HG03354 (cell line): ENCODE data around the gene OR5C1.

Source experiments
- ATAC-seq: cut with Tn5 transposase; IDR thresholded peaks from one replicate; pipeline ENCODE4 v1.9.1; 2021; ENCODE audit warnings: mild to moderate bottlenecking; ENCODE audit not compliant: unreplicated experiment, poor library complexity, severe bottlenecking

Gene OR5C1

DNA sequence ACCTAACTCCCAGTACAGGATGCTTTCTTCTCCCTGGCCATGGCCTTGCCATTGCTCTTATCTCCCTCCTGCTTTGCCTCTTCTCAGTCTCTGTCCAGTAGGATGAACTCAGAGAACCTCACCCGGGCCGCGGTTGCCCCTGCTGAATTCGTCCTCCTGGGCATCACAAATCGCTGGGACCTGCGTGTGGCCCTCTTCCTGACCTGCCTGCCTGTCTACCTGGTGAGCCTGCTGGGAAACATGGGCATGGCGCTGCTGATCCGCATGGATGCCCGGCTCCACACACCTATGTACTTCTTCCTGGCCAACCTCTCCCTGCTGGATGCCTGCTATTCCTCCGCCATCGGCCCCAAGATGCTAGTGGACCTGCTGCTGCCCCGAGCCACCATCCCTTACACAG, at the start of gene OR5C1:
Gene OR5C1, plus strand, starts transcription at position 103 of the 400 bp plus-strand sequence. Its CDS starts 0 bp downstream, at position 103.
- ATAC-seq, result no peak

DNA sequence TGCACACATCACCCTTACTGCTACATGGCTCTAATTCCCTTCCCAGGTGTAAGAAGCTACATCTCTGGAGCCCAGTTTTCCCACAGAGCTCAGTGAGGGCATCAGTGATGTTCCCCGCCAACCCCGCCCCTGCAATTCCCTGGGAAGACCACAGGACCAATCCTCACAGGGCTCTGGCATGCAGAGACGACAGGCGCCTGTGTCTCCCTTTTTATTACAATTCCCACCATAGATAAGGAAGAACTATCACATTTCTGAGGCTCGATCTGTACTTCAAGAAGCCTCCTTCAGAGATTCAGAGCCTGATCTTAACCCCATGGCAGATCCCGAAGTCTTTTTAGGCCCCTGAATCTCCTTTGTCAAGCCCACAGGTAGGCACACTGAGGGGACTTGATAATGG, 46.7 kb upstream of the OR5C1 start, which contains the start of gene OR1L6:
Gene OR1L6, plus strand, starts transcription at position 301 of the 400 bp plus-strand sequence. CDS start 7,545 bp downstream, outside the sequence.
- no peak for ATAC-seq

- ATAC-seq, result no peak
These were observed 33.9 kb upstream of the OR5C1 start for GRCh38 chr9:122754825-122755224.

DNA sequence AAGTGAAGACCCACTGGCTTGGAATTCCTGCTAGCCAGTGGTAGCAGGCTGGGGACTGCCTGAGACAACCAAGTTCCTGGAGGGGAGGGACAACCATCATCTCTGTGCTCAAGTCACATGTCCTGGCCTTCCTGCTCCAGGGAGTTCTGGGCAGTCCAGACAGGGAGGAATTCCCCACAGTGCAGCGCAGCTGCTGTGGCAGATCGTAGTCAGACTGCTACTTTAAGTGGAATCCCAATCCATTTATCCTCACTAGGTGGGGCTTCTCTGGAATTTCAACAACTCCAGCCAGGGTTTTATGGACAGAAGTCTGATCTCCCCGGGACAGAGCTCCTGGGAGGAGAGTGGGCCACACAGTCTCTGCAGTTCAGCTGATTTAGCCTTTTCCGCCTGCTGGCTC, 20.9 kb upstream of the OR5C1 start:
- no peak for ATAC-seq

DNA sequence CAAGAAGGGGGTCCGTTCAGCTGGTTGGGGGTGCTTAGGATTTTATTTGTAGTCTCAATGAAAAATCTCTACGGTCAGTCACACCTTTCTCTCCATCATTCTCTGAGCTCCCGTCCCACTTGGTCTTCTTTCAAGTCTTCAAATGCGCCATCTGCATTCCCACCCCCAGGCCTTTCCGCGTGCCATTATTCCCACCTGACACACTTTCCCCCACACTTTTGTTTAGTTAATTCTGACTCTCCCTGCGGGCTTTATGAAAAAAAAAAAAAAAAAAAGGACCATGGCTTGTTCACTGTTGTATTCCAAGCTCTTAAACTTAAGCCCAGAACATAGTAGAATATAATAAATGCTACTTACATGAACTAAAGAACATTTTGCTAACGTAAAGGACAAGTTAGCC, 11.7 kb upstream of the OR5C1 start:
- no peak for ATAC-seq

DNA sequence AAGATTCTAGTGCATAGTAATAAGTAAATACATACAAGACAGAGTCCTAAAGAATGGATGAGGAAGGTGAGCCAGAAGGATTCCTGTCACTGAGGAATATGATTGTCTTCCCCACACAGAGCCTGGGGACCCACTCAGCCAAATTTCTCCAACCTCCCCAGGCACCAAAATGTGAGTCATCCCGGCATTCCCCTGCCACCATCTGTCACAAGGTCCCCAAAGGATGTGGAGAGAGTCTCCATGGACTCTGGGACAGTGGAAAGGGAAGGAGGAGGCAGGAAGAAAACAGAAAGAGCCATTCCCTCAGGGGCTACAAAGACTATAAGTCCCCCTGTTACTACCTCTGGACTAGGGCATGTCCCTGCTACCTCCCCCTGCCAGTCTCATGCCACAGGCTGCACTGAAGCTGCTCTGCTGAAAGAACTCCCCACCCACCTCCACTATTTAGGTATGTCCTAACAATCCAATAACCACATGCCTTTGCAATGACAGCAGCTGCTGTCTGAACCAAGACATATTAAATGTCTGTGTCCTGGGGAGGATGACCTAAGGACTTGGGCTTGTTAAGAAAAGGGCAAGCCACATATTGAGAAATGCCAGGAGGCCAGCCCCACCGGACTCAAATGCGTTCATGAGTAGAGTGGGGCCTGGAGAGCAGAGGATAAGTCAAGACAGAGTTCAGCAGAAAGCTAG, 10.7 kb upstream of the OR5C1 start:
- no peak for ATAC-seq

DNA sequence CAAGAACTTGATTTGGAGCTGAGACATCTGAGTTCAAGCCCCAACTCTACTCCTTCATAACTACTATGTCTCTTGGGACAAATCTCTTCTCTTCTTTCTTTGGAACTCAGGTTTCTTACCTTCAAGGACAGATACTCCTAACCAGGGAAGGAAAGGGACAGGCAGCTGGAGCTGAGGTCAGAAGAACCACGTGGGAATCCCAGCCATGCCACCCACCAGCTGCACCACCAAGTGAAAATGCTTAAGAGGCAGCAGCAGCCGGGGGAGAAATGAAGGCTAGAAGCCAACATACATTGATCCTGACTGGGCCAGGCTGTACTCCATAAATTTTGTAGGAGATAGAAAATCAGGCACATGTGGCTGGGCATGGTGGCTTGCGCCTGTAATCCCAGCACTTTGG, 9.6 kb upstream of the OR5C1 start:
- ATAC-seq, result no peak

DNA sequence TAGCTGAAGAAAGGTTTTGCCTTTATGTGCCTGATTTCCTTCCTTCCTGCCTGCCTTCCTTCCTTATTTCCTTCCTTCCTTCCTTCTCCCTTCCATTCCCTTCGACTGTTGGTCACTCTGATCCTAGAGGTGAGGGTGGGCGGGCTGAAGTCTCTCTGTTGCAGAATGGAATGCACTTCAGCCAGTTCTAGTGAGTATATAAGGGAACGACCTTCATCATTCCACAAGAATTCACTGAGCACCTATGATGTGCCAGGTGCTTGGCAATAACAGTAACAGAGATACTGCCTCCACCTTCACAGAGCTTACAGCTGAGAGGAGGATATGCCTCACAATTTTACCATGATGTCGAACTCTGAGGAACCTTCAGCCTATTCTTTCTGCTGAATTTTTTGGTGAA, 8.7 kb upstream of the OR5C1 start:
- no peak for ATAC-seq

DNA sequence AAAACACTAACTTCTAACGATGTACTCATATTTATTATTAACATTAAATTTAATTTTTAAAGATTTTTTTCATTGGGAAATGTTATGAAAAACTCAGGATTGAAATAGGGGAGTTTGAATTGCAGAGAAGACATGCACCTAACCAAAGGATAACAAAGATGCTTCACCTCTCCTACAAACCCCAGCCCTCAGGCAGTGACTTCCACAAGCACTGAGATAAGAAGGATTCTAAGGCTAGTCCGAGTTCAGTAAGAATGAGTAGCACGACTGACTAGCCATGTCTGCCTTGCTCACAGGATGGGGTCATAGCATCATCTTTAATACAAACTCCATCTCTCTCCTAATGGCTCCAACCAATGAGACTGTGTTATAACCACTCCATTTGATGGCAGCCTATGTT, 7.1 kb upstream of the OR5C1 start:
- no peak for ATAC-seq

DNA sequence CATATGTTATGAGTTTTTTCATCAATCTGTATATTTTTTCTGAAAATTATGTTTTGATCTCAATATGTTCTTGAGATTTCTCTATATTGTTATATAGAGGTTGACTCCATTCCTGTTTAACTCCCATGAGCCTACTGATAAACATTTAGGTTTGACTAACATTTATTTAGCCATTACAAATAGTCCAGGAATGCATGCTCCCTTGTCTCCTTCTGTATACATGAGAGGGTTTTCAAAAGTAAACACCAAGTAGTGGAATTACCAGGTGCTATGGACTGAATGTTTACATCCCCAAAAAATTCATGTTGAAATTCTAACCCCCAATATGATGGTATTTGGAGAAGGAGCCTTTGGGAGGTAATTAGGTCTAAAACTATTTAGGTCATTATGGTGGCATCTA, 3.5 kb upstream of the OR5C1 start:
- ATAC-seq, result no peak

DNA sequence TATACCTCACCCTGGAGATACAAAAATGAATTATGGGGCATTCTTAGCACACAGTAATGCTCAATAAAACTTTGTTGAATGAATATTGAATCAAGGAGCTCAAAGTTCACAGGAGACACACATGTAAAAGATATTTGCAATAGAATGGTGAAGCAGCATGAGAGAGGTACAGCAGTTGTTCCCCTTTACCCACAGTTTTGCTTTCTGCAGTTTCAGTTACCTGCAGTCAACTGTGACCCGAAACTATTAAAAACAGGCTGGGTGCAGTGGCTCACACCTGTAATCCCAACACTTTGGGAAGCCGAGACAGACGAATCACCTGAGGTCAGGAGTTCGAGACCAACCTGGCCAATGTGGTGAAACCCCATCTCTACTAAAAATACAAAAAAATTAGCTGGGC, 2.4 kb upstream of the OR5C1 start:
- ATAC-seq, result no peak

DNA sequence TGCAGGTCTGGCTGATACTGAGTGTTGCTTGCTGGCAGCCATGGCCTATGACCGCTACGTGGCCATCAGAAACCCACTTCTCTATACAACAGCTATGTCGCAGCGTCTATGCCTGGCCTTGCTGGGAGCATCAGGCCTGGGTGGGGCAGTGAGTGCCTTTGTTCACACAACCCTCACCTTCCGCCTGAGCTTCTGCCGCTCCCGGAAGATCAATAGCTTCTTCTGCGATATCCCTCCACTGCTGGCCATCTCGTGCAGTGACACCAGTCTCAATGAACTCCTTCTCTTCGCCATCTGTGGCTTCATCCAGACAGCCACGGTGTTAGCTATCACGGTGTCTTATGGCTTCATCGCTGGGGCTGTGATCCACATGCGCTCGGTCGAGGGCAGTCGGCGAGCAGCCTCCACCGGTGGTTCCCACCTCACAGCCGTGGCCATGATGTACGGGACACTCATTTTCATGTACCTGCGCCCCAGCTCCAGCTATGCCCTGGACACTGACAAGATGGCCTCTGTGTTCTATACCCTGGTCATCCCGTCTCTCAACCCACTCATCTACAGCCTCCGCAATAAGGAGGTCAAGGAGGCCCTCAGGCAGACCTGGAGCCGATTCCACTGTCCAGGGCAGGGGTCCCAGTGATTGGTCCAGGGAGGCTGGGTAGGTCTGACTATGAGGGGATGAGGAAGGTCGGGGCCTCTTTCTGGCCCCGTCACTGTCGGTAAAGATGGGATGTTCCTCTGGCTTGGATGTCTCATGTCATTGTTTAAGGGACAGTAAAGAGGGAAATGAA, 718 bp downstream of the OR5C1 start:
- no peak for ATAC-seq

- no peak for ATAC-seq
These were observed 3.3 kb downstream of the OR5C1 start for GRCh38 chr9:122791872-122792669.

DNA sequence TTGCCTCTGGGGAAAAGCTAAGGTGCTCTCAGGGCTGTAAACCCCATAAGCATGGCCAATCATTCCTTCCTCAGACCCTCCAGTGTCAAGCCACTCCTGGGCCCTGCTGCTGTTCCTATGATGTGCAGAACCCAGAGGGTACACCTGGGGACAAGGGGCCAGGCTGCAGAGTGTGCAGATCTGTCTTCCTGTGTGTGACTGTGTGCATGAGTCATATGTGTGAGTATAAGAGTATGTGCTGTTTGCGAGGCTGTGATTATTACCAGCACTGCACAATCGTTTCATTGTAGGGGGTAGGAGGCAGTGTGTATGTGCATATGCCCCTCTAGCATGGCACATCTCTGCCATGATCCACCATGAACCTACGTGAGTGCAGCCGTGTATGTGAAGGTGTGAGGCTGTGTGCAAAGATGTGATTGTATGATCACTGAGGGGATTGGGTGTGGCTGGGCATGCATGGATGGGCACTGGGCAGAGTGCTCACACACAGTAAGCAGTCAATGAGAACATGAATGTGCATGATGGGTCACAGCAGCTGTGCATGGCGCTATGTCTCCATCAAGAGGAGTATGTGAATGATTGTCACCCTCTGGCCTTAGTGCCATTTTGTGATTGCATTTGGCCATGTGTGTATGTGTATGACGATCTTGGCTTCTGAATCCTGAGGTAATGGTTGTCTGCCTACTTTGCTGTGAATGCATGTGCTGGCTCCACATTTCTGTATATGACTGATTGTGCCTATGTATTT, 8.8 kb downstream of the OR5C1 start:
- no peak for ATAC-seq

DNA sequence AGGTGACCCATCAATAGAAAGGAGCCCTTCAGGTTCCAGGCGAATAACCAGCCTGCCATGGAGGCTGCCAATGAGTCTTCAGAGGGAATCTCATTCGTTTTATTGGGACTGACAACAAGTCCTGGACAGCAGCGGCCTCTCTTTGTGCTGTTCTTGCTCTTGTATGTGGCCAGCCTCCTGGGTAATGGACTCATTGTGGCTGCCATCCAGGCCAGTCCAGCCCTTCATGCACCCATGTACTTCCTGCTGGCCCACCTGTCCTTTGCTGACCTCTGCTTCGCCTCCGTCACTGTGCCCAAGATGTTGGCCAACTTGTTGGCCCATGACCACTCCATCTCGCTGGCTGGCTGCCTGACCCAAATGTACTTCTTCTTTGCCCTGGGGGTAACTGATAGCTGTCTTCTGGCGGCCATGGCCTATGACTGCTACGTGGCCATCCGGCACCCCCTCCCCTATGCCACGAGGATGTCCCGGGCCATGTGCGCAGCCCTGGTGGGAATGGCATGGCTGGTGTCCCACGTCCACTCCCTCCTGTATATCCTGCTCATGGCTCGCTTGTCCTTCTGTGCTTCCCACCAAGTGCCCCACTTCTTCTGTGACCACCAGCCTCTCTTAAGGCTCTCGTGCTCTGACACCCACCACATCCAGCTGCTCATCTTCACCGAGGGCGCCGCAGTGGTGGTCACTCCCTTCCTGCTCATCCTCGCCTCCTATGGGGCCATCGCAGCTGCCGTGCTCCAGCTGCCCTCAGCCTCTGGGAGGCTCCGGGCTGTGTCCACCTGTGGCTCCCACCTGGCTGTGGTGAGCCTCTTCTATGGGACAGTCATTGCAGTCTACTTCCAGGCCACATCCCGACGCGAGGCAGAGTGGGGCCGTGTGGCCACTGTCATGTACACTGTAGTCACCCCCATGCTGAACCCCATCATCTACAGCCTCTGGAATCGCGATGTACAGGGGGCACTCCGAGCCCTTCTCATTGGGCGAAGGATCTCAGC, 11.6 kb downstream of the OR5C1 start, which contains the start of gene OR1K1:
Gene OR1K1, plus strand, starts transcription at position 58 of the 995 bp plus-strand sequence. Its CDS starts 0 bp downstream, at position 58.
- ATAC-seq, result no peak

DNA sequence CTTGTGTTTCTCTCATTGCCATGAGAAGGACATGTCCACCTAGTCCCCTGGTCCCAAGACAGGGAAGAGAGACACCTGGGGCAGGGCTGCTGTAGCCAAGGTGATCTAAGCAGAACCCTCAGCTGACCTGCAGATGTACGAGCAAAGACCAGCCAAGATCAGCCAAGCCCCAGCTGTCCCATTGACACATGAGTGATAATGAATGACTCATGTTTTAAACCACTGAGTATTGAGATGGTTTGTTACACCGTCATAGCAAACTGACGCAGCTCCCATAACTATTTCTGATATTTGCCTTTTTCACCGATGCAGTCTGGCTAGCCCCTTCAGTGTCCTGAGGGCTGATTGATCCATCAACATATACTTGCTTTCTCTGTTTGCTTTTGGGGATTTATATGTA, 17.9 kb downstream of the OR5C1 start:
- no peak for ATAC-seq

- ATAC-seq, result no peak
These were observed 18.7 kb downstream of the OR5C1 start for GRCh38 chr9:122807271-122807900.

DNA sequence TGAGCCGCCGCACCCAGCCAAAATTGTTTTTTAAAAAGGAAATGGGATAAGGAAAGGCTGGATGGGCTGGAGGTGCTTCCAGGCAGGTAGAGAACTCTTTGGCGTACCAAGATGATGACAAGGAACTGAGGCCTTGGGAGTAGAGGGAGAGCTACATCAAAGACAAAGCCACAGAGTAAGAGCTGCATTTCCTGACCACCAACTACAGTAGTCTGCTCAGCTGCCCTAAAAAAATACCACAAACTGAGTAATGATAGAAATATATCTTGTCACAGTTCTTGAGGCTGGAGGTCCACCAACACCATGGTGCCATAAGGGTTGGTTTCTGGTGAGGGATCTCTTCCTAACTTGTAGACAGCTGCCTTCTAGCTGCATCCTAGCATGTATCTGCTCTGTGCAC, 19.4 kb downstream of the OR5C1 start:
- ATAC-seq, result no peak
